ENCODE results near the gene ESRRB.

ESRRB gene

DNA sequence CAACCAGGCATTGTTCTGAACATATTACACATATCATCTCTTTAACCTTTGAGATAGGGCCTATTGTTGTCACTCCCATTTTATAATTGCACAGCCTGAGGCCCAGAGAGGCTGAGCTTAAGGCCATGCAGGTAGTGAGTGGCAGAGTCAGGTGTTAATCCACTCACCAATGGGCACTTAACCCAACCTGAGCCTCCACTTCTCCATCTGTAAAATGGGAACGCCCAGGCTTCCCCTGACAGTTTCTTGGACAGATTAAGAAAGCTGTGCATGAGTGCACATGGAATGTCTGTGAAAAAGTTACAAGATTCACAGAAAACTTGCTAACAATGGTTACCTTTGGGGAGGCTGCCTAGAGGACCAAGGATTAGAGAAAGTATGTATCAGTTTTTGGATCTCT is 32.9 kb downstream of the ESRRB start:
- DNase-seq: no peak

DNA sequence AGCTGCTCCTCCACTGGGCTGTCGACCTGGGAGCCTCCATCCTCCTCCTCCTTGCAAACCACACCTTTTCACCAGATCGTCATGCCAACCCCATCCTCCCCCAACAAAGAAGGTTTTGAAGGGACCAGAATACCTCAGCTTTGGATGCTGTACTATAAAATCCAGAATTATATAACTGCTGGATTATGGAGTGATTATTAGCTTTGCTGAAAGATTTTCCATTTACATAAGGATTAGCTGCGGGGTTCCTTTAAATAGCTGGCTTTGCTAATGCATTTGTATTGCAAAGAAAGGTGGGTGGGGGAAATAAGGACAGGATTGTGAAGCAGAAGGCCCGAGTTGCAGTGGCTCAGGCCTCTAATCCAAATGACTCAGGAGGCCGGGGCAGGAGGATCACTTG is 36.6 kb downstream of the ESRRB start:
- no peak for DNase-seq

DNA sequence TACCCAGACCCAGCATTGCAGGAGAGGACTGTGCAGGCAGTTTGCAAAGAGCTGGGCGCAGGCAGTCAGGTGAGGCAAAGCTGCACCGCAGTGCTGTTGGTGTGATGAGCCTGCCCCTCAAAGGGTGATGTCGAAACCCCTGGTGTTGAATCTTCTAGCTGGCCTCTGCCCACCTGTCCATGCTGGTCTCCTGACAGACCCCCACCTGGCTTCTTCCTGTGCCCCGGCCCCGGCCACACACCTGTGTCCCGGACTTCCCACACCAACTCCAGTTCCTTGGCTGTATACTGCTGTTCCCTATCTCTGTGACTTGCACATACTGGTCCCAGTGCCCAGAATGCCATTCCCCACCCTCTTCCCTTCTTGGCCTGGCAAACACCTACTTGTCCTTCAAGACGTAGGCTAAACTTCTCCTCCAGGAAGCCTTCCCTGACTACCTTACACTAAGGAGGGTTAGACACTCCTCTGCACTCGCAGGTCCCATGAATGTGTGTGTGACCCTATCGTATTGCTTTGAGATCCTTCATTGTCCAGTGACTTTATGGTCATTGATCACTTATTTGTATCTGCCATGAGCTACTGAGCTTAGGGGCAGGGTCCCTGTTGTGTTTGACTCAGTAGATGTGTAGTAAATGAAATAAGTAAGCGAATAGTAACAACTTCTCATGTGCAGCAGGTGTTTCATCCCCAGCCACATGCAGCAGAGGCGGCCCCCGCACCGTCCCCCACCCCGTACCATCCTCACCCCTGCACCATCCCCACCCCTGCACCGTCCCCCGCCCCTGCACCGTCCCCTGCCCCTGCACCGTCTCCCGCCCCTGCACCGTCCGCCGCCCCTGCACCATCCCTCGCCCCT is 37.4 kb downstream of the ESRRB start:
- DNase-seq: no peak

DNA sequence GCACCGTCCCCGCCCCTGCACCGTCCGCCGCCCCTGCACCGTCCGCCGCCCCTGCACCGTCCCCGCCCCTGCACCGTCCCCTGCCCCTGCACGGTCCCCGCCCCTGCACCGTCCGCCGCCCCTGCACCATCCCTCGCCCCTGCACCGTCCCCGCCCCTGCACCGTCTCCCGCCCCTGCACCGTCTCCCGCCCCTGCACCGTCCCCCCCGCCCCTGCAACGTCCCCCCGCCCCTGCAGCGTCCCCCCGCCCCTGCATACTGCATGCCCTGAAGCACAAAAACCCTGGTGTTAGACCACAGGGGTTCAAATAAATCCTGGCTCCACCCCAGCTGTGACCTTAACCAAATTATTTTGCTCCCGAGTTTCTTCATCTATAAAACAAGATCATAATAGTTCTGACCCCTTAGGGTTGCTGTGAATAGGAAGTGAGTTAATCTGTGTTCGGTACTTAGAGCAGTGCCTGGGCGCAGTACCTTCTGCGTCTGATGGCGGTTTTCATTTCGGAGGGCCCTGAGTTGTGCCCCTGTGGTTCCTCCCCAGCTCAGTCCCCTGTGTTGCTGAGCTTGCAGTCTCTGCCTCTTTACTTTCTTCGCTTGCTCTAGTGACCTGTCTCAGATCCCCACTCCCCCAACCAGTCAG is 38.1 kb downstream of the ESRRB start:
- DNase-seq: no peak

DNA sequence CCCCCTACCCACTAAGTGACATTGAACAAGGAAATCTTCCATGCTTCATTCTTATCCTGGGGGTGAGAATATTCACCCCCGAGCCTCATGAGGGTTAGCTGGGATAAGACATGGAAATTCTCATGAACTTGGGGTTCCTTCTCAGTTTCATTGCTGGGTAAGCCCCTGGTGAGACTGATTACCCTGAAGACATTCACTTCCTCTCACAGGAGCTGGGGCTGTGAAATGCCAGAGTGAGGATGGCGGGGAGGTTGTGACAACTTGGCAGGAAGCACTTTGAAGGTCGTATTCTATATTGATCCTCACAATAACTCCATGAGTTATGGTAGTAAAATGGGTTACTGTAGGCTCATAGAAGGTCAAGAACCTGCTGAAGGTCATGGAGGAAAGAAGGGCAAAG is 43.5 kb downstream of the ESRRB start:
- no peak for DNase-seq

DNA sequence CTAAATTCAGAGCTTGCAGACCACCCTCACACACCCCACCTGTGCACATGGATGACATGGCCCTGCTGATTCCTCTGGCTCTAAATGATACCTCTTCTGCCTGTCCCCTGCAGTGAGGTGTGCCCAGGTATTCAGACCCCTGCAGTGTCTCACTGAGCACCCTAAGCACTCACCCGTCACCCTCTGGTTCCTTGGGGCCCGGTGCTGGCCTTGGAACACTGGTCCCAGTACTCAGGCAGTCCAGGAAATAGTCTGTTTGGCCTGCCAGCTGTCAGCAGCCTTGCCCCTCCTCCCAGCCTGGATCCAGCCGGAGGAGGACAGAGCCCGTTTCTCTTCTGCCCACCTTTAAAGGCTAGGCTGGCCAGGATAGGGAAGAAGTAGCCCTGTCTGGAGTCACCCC is 44.9 kb downstream of the ESRRB start:
- no peak for DNase-seq

DNA sequence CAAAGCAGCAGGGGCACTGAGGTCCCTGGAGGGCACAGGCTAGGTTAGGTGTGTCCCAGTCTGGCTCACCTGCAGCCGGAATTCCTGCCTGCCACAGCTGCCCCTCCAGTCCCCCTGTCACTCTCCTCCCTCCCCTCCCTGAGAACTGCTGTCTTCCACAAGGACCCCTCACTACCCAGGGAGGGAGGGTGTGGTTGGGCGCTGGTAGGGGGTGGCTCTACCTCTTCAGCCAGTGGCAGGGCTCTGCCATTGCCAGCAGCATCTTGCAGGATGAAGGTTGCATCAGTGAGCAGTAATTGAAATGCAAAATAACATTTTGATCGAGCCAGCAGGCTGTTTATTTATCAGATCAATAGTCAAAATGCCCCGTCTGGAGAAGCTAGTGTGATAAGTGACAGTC is 45.7 kb downstream of the ESRRB start:
- DNase-seq: no peak

DNA sequence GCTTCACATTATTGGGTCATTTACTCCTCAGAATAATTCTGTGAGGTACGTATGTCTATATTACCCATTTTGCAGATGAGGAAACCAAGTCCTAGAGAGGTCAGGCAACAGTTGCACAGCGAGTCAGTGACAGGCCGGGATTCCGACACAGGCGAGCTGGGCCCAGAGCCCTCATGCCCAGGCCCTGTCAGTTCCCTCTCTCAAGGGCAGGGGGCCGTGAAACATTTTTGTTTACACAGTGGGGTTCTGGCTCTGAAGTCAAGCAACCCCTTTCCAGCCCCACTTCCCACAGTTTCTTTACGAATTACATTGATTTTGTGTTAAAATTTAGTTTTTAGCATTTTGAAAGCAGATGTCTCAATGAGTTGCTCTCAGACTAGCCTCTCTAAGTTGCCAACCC is 46.7 kb downstream of the ESRRB start:
- no peak for DNase-seq

DNA sequence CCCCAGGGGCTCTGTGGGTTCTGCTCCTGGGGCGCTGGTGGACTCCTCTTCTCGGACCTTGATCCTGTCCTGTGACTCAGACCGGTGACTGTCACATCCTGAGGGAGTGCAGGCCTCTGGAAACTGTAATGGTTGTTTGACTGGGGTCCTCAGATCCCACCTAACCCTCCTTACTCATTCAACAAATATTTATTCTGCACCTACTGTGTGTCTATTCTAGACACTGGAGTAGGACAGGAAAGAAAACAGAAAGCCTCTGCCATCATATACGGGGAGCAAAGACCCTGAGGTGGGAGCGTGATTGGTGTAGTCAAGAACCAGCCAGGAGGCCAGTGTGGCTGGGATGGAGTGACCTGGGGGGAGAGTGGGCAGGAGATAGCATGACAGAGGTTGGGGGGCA is 47.6 kb downstream of the ESRRB start:
- DNase-seq: no peak

DNA sequence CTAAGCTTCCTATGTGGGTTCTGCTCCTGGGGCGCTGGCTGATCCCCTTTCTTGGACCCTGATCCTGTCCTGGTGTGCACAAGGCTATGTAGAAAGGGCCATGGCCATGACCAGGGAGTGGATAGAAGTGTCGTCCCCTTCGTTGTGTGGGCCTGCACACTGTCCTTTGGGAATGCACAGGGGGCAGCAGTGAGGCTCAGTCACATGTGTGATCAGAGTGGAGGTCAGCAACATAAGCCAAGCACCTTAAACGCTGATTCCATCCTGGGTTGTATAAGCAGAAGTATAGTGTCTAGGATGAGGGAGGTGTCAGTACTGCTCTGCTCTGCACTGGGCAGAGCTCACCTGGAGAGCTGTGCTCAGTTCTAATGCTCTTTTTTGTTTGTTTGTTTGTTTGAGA is 48.4 kb downstream of the ESRRB start:
- DNase-seq: no peak

DNA sequence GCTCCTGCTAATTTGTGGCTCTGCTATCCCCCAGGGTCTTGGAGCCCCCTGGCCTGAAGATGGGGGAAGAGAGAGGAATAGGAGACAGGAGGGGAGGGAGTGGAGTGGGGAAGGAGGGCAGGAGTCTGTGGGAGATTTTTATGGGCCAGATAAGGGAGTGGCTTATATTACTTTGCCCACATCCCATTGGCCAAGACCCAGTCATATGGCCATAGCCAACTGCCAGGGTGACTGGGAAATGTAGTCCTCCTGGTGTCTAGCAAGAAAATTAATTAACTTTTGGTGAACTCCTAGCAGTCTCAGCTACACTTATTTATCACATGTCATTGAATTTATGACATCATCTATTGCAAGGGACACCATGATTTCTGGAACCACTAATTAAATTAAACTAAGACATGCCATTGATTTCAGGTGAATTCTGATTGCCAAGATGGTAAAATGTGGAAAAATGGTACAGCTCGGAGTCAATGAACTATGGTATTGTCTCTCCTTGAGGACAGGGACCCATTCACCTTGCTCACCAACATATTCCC is 50.3 kb downstream of the ESRRB start:
- no peak for DNase-seq

DNA sequence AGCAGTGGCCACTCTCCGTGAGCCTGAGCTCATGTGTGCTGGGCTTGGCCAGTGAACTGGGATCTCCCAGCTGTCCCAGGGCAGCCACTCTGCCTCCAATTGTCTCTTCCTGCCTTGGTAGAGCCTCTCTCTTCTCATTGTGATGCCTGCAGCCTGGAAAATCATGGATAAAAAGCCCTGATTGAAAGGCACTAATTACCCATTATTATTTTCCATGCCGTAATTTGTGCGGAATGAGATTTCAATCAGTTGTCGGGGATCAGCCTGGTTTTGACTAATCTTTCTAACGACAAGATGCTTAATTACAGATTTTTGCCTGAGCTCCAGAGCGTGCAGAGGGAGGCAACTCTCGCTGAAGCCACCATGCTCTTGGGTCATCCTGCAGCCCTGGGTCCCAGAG is 52.7 kb downstream of the ESRRB start:
- no peak for DNase-seq

DNA sequence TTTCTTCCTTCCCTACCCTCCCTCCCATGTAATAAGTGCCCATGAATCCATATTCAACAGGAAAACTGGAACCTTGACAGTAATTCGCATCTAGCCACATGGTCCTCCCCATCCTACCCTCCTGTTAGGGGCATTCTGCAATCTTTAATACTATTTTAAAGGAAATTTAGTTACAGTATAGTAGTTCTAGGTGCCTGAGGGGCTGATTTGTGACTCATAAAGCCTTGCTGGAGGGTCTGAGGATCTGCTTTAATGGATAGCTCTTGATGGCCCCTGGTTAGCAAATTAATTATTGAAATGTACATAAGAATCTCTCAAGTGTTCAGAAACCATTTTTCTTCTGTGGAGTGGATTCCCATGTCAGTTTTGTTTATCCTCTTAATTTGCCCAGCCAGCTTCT is 54.1 kb downstream of the ESRRB start:
- no peak for DNase-seq

DNA sequence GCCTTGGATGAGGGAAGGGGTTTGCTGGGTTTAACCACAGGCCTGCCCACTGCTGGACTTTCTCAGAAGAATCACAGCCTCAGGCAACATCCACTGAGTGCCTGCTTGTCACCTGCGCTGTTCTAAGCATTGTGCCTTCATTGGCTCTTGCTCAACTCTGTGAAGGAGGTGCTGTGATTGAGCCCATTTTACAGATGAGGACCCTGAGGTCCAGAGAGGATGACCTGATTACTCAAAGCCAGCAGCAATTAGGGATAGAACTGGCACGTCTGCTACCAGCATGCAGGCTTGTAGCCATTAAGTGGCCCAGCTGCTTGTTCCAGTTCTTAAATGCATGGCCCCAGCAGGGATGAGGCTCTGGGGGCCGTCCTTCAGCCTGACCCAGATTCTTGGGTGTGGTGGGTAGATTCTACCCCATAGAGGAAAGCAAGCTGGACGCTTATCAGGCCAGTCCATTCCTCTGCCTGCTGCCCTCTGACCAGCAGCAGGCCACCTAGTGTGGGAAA is 54.6 kb downstream of the ESRRB start:
- DNase-seq: no peak

DNA sequence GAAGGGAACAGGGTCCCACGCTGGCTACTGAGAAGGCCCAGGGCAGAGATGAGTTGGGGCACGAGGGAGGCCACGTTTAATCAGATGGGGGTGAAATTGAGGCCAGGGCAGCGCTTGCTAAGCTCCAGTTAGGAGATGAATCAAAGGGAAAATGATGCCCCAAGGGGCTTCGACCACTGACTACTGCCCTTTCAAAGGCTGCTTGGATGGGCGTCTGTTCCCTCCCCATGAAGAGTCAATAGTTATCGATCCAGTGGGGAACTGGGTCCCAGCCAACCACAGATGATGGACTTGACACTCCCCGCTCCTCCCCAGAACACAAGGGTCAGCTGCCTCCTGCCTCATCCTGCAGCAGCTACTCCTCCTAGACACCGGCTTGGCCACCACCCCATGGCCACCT is 55.6 kb downstream of the ESRRB start:
- no peak for DNase-seq

DNA sequence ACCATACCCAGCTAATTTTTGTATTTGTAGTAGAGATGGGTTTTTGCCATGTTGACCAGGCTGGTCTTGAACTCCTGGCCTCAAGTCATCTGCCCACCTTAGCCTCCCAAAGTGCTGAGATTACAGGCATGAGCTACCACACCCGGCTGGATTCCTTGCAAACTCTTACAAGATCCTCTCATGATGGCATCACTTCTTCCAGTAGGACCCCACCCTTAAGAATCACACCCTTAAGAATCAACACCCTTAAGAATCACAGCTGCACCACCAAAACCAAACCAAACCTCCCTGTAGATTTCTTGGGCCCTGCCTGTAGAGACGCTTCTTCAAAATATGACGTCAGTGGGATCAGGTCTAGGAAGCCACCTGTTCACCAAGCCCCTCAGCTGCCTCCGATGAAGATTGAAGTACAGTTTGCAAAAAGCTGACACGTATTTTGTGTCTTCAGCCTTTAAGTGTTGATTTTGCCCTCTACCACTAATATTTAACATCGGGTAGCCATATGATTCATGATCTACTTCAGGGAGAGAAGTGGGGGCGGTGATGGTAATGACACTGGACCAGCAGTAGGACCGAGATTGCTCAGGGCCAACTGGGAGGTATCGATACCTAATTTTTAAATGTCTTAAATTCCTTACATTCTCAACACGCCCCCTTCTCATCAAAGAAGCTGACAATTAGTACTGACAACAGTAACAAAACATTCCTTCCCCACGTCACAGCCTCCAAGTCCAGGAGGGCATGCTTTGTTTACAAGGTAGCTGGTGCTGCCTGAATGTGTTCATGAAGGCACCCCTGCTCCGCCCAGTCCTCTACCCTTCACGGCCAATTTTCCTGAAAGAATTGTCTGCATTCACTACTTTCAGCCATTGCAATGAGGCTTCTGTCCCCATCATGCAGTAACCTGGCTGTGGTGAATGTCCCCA is 57.2 kb downstream of the ESRRB start:
- DNase-seq: no peak

DNA sequence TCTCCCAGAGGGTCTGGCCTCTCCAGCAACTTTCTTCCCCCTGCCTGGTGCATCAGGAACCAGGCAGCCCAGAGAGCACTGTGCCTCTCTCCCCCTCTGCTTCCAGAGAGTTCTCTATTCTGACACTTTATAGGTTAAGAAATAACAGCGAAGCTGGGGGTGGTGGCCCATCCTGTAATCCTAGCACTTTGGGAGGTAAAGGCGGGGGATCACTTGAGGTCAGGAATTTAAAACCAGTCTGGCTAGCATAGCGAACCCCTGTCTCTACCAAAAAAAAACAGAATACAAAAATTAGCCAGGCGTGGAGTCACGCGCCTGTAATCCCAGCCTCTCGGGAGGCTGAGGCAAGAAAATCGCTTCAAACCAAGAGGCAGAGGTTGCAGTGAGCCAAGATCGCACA is 58.3 kb downstream of the ESRRB start:
- DNase-seq: no peak

DNA sequence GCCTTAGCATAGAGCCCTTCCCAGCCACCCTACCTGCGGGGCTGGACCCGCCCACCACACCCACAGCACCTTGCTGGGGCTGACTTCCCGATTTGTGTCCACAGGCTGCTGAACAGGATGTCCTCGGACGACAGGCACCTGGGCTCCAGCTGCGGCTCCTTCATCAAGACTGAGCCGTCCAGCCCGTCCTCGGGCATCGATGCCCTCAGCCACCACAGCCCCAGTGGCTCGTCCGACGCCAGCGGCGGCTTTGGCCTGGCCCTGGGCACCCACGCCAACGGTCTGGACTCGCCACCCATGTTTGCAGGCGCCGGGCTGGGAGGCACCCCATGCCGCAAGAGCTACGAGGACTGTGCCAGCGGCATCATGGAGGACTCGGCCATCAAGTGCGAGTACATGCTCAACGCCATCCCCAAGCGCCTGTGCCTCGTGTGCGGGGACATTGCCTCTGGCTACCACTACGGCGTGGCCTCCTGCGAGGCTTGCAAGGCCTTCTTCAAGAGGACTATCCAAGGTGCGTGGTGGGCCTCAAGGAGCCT is 63.4 kb downstream of the ESRRB start:
- no peak for DNase-seq

DNA sequence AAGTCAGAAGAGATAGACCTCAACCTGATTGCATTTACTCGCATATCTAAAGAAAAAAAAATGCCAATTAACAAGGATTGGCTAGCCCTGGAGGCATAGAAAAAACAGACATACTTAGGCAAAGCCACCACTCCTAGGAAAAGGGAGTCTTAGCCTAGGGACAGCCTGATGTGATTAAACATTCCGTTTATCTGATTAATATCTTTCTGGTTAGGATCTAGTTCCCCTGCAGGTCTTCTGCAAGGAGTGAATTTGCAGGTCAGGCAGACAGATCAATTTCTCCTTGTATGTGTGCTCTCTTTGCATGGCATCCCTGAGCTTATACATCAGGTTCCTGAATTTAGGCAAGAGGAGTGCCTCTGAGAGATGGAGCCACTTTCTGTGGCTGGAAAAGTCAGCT is 70.5 kb downstream of the ESRRB start:
- no peak for DNase-seq

DNA sequence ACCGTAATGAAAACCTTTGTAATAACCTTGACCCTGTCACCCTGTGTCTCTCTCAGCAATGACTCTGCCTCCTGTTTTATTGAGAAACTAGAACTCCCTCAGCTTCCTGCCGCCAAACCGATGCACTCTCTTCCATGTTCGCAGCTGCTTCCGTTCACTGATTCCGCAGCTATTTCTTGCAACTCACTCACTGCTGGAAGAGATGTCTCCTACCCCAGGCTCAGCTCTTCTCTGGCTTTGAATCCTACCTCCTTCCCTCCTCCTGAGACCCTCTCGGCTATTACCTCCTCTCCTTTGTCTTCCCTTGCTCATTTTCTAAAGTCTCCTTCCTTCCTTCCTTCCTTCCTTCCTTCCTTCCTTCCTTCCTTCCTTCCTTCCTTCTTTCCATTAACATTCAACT is 71.0 kb downstream of the ESRRB start:
- DNase-seq: no peak

DNA sequence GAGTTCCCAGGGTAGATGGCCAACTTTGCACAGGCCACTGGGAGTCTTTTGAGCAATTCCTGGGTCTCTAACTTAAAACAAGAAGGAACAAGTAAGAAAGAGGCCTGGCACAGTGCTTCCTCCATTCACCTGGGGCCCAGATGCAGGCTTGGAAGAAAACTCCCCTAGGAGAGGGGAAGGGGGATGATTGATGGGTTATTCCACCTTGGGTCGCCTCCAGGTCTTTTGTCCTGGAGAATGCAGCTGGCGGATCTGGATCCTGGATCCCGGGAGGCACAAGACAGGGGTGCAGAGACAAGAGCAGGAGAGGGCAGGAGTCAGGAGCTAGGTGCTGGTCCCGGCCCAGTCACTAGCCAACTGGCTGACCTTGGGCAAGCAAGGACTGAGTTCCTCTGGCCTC is 74.5 kb downstream of the ESRRB start:
- no peak for DNase-seq

DNA sequence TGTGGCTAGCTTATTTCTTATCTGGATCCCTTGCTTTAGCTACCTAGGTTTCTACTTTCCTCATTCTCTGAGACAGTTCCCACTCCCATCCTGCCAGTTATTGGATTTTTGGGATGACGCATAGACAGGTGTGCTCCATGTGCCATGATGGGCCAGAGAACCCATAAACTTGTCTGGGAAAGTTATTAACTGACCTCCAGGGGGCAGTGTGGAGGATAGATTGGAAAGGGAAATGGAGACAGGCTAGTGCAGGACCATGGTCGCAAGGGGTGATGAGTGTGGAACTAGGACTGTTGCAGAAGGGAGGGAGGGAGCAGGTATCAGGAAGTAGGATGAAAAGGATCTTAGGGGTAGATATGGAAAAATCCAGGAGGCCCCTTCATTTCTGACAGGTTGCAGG is 80.3 kb downstream of the ESRRB start:
- no peak for DNase-seq
